ENCODE data around the gene PSG6. TPM values are rescaled to one million over a fixed set of nuclear protein-coding genes. Genes with fewer than 3 reads are reported as not detected.
"Not testable (repeated sequence)": the region's sequence is repeated elsewhere in the genome, so short reads cannot be mapped to it uniquely, and the experiment has no call there.

PSG6 gene
- total RNA-seq: not detected in 2 replicates
- long read RNA-seq: 0 reads

- not testable (repeated sequence) for H3K36me3 Mint-ChIP-seq (ENCODE audit: unreplicated experiment); H3K27ac Mint-ChIP-seq (ENCODE audit: unreplicated experiment); H3K27me3 Mint-ChIP-seq (ENCODE audit: unreplicated experiment); H3K4me3 Mint-ChIP-seq (ENCODE audit: unreplicated experiment); H3K4me1 Mint-ChIP-seq (ENCODE audit: unreplicated experiment)
- peaks cover 12% of the 10 kb centered on the region for H3K9me3 Mint-ChIP-seq (ENCODE audit: unreplicated experiment)
- peak; percentile 53 for DNase-seq (ENCODE audit: extremely low spot score, unreplicated experiment)
Measured at GRCh38 chr19:42917634-42918033, at the start of gene PSG6. TSS of gene PSG6 (minus strand) at chr19:42917894. CDS start at chr19:42917792, 102 bp downstream.

- Mint-ChIP-seq H3K9me3 (ENCODE audit: unreplicated experiment) (peaks cover 34% of the 10 kb centered on the region), H3K36me3 (ENCODE audit: unreplicated experiment) (no peaks in the 10 kb centered on the region), H3K4me3 (ENCODE audit: unreplicated experiment) (no peak overlapping the region), H3K27ac (ENCODE audit: unreplicated experiment) (no peak overlapping the region), H3K27me3 (ENCODE audit: unreplicated experiment) (no peaks in the 10 kb centered on the region), H3K4me1 (ENCODE audit: unreplicated experiment) (no peaks in the 10 kb centered on the region)
- TF ChIP-seq CTCF (IDR thresholded peaks at IDR 0.05): no peak
- DNase-seq (ENCODE audit: extremely low spot score, unreplicated experiment): no peak
Measured at GRCh38 chr19:42965176-42965575, 47.5 kb upstream of the PSG6 start.

- H3K27me3 Mint-ChIP-seq (ENCODE audit: unreplicated experiment): no peaks in the 10 kb centered on the region
- no peaks in the 10 kb centered on the region for H3K4me1 Mint-ChIP-seq (ENCODE audit: unreplicated experiment)
- no peak for TF ChIP-seq CTCF (IDR thresholded peaks at IDR 0.05)
- no peaks in the 10 kb centered on the region for H3K36me3 Mint-ChIP-seq (ENCODE audit: unreplicated experiment)
- H3K9me3 Mint-ChIP-seq (ENCODE audit: unreplicated experiment): peaks cover 36% of the 10 kb centered on the region
- H3K27ac Mint-ChIP-seq (ENCODE audit: unreplicated experiment): no peak overlapping the region
- DNase-seq (ENCODE audit: extremely low spot score, unreplicated experiment): no peak
- no peak overlapping the region for H3K4me3 Mint-ChIP-seq (ENCODE audit: unreplicated experiment)
Measured at GRCh38 chr19:42961119-42961518, 43.4 kb upstream of the PSG6 start.

- not testable (repeated sequence) for DNase-seq (ENCODE audit: extremely low spot score, unreplicated experiment); H3K36me3 Mint-ChIP-seq (ENCODE audit: unreplicated experiment); H3K27me3 Mint-ChIP-seq (ENCODE audit: unreplicated experiment); H3K4me1 Mint-ChIP-seq (ENCODE audit: unreplicated experiment); H3K27ac Mint-ChIP-seq (ENCODE audit: unreplicated experiment); H3K4me3 Mint-ChIP-seq (ENCODE audit: unreplicated experiment)
- H3K9me3 Mint-ChIP-seq (ENCODE audit: unreplicated experiment): peaks cover 18% of the 10 kb centered on the region
Measured at GRCh38 chr19:42952126-42952525, 34.4 kb upstream of the PSG6 start.

- H3K27ac Mint-ChIP-seq (ENCODE audit: unreplicated experiment); H3K4me1 Mint-ChIP-seq (ENCODE audit: unreplicated experiment); DNase-seq (ENCODE audit: extremely low spot score, unreplicated experiment): not testable (repeated sequence)
Measured at GRCh38 chr19:42951476-42951875, 33.8 kb upstream of the PSG6 start.

GRCh38 chr19:42942187-42942789 lies 24.6 kb upstream of the PSG6 start:
- Mint-ChIP-seq H3K27ac (ENCODE audit: unreplicated experiment) (no peak overlapping the region), H3K9me3 (ENCODE audit: unreplicated experiment) (peaks cover 20% of the 10 kb centered on the region), H3K36me3 (ENCODE audit: unreplicated experiment) (no peaks in the 10 kb centered on the region), H3K27me3 (ENCODE audit: unreplicated experiment) (no peaks in the 10 kb centered on the region), H3K4me3 (ENCODE audit: unreplicated experiment) (no peak overlapping the region), H3K4me1 (ENCODE audit: unreplicated experiment) (no peaks in the 10 kb centered on the region)
- DNase-seq (ENCODE audit: extremely low spot score, unreplicated experiment): no peak
- no peak for TF ChIP-seq CTCF (IDR thresholded peaks at IDR 0.05)

More at GRCh38 chr19:42951476-42951875, 33.8 kb upstream of the PSG6 start:
- H3K27me3 Mint-ChIP-seq (ENCODE audit: unreplicated experiment); H3K36me3 Mint-ChIP-seq (ENCODE audit: unreplicated experiment); H3K4me3 Mint-ChIP-seq (ENCODE audit: unreplicated experiment): not testable (repeated sequence)
- peaks cover 17% of the 10 kb centered on the region for H3K9me3 Mint-ChIP-seq (ENCODE audit: unreplicated experiment)

- not testable (repeated sequence) for H3K4me1 Mint-ChIP-seq (ENCODE audit: unreplicated experiment); H3K36me3 Mint-ChIP-seq (ENCODE audit: unreplicated experiment); H3K4me3 Mint-ChIP-seq (ENCODE audit: unreplicated experiment); H3K27me3 Mint-ChIP-seq (ENCODE audit: unreplicated experiment); H3K27ac Mint-ChIP-seq (ENCODE audit: unreplicated experiment); DNase-seq (ENCODE audit: extremely low spot score, unreplicated experiment)
- peaks cover 35% of the 10 kb centered on the region for H3K9me3 Mint-ChIP-seq (ENCODE audit: unreplicated experiment)
Measured at GRCh38 chr19:42937107-42937506, 19.4 kb upstream of the PSG6 start, which contains the start of gene PSG7. TSS of gene PSG7 (minus strand) at chr19:42937207. CDS start at chr19:42937076, 131 bp downstream.

- H3K27ac Mint-ChIP-seq (ENCODE audit: unreplicated experiment); H3K27me3 Mint-ChIP-seq (ENCODE audit: unreplicated experiment); H3K36me3 Mint-ChIP-seq (ENCODE audit: unreplicated experiment); H3K4me1 Mint-ChIP-seq (ENCODE audit: unreplicated experiment); H3K4me3 Mint-ChIP-seq (ENCODE audit: unreplicated experiment); DNase-seq (ENCODE audit: extremely low spot score, unreplicated experiment): not testable (repeated sequence)
- H3K9me3 Mint-ChIP-seq (ENCODE audit: unreplicated experiment): peaks cover 31% of the 10 kb centered on the region
Measured at GRCh38 chr19:42934726-42935125, 17.0 kb upstream of the PSG6 start.

GRCh38 chr19:42934183-42934582 lies 16.5 kb upstream of the PSG6 start:
- not testable (repeated sequence) for DNase-seq (ENCODE audit: extremely low spot score, unreplicated experiment); H3K27ac Mint-ChIP-seq (ENCODE audit: unreplicated experiment); H3K36me3 Mint-ChIP-seq (ENCODE audit: unreplicated experiment)

GRCh38 chr19:42933412-42933811 lies 15.7 kb upstream of the PSG6 start:
- H3K9me3 Mint-ChIP-seq (ENCODE audit: unreplicated experiment): peaks cover 28% of the 10 kb centered on the region
- H3K4me3 Mint-ChIP-seq (ENCODE audit: unreplicated experiment): not testable (repeated sequence)

More at GRCh38 chr19:42934183-42934582, 16.5 kb upstream of the PSG6 start:
- H3K4me3 Mint-ChIP-seq (ENCODE audit: unreplicated experiment); H3K4me1 Mint-ChIP-seq (ENCODE audit: unreplicated experiment); H3K27me3 Mint-ChIP-seq (ENCODE audit: unreplicated experiment): not testable (repeated sequence)
- H3K9me3 Mint-ChIP-seq (ENCODE audit: unreplicated experiment): peaks cover 28% of the 10 kb centered on the region

More at GRCh38 chr19:42933412-42933811, 15.7 kb upstream of the PSG6 start:
- H3K4me1 Mint-ChIP-seq (ENCODE audit: unreplicated experiment); H3K36me3 Mint-ChIP-seq (ENCODE audit: unreplicated experiment); DNase-seq (ENCODE audit: extremely low spot score, unreplicated experiment); H3K27me3 Mint-ChIP-seq (ENCODE audit: unreplicated experiment); H3K27ac Mint-ChIP-seq (ENCODE audit: unreplicated experiment): not testable (repeated sequence)

All from osteocyte (in vitro differentiated cells).